HepG2 (cell line): Measurements from ENCODE around the gene ABCB9. TPM values are rescaled to one million over a fixed set of nuclear protein-coding genes. Genes with fewer than 3 reads are reported as not detected.
A peak's percentile ranks its signal among the peaks of the same experiment; 100 is the strongest.

Source experiments
- BRCA1 ChIP-seq: sonication (generic); formaldehyde crosslinking; IDR thresholded peaks from 2 replicates; pipeline ENCODE4 v1.4.0; 2020; ENCODE audit warnings: missing genetic modification reagents
- DMAP1 ChIP-seq: IDR thresholded peaks from 2 replicates; pipeline ENCODE4 v1.6.1; 2016
- FOXK2 ChIP-seq: fragments of 450-650 bp; IDR thresholded peaks from 2 replicates; pipeline ENCODE4 v1.6.1; 2016
- HNRNPK ChIP-seq: fragments of 200-400 bp; formaldehyde crosslinking; IDR thresholded peaks from 2 replicates; pipeline ENCODE4 v1.6.1; 2018; ENCODE audit warnings: low read length, low read depth, moderate library complexity, mild to moderate bottlenecking; ENCODE audit not compliant: poor library complexity, severe bottlenecking
- IKZF4 ChIP-seq: sonication (generic); formaldehyde crosslinking; IDR thresholded peaks from 2 replicates; pipeline ENCODE4 v1.5.1; 2020; ENCODE audit warnings: borderline replicate concordance, mild to moderate bottlenecking, low read depth, missing genetic modification reagents; ENCODE audit errors: not compliant biosample characterization
- KDM1A ChIP-seq: IDR thresholded peaks from 2 replicates; pipeline ENCODE4 v1.6.1; 2016; ENCODE audit warnings: missing compliant biosample characterization
- NKX3-1 ChIP-seq: sonication (generic); formaldehyde crosslinking; IDR thresholded peaks from 2 replicates; pipeline ENCODE4 v1.5.0; 2020; ENCODE audit warnings: missing genetic modification reagents
- PHF20 ChIP-seq: sonication (generic); formaldehyde crosslinking; IDR thresholded peaks from 2 replicates; pipeline ENCODE4 v1.5.0; 2020; ENCODE audit warnings: mild to moderate bottlenecking, missing genetic modification reagents
- POLR2A ChIP-seq, 2 experiments: IDR thresholded peaks; 2 replicates each; pipeline ENCODE4 v1.6.1; 2011; ENCODE audit warnings: low read depth in 2 of 2, low read length in 2 of 2, mild to moderate bottlenecking in 1 of 2, moderate library complexity in 1 of 2; ENCODE audit not compliant: insufficient read depth in 1 of 2
- PRMT3 ChIP-seq: sonication (generic); formaldehyde crosslinking; IDR thresholded peaks from 2 replicates; pipeline ENCODE4 v1.8.1; 2022; ENCODE audit warnings: low read depth, mild to moderate bottlenecking, moderate library complexity, missing genetic modification reagents, borderline replicate concordance
- SETDB1 ChIP-seq: sonication (generic); formaldehyde crosslinking; IDR thresholded peaks from 2 replicates; pipeline ENCODE4 v1.5.1; 2020; ENCODE audit warnings: missing genetic modification reagents, mild to moderate bottlenecking, borderline replicate concordance
- SMC3 ChIP-seq: IDR thresholded peaks from 2 replicates; pipeline ENCODE4 v1.6.1; 2011; ENCODE audit warnings: low read length, improper control_type of control experiment
- SOX13 ChIP-seq, 3 experiments: fragments of 450-650 bp in 1 of 3; sonication (generic) in 1 of 3; formaldehyde crosslinking in 1 of 3; IDR thresholded peaks in 2 of 3; conservative IDR thresholded peaks in 1 of 3; 2 replicates each; pipeline versions ENCODE4 v1.5.0 to v1.6.1; 2016 to 2020; ENCODE audit warnings: antibody characterized with exemption in 1 of 3, mild to moderate bottlenecking in 1 of 3, missing compliant biosample characterization in 1 of 3, missing genetic modification reagents in 1 of 3, moderate library complexity in 1 of 3
- TEAD3 ChIP-seq: optimal IDR thresholded peaks from 2 replicates; pipeline ENCODE3; 2016; ENCODE audit warnings: borderline replicate concordance
- ZBTB3 ChIP-seq: sonication (generic); formaldehyde crosslinking; IDR thresholded peaks from 2 replicates; pipeline ENCODE4 v1.4.0; 2020; ENCODE audit warnings: low read depth, mild to moderate bottlenecking, moderate library complexity, missing genetic modification reagents, borderline replicate concordance
- ZBTB7B ChIP-seq: sonication (generic); formaldehyde crosslinking; IDR thresholded peaks from 2 replicates; pipeline ENCODE4 v1.4.0; 2020; ENCODE audit warnings: missing genetic modification reagents
- ZNF326 ChIP-seq: sonication (generic); formaldehyde crosslinking; IDR thresholded peaks from 2 replicates; pipeline ENCODE4 v1.4.0; 2020; ENCODE audit warnings: missing genetic modification reagents, borderline replicate concordance
- ZNF350 ChIP-seq: sonication (generic); formaldehyde crosslinking; IDR thresholded peaks from 2 replicates; pipeline ENCODE4 v1.4.0; 2020; ENCODE audit warnings: mild to moderate bottlenecking, low read depth, missing genetic modification reagents, borderline replicate concordance
- ZNF446 ChIP-seq: sonication (generic); formaldehyde crosslinking; IDR thresholded peaks from 2 replicates; pipeline ENCODE4 v1.5.0; 2020; ENCODE audit warnings: mild to moderate bottlenecking, missing genetic modification reagents
- ZNF468 ChIP-seq: sonication (generic); formaldehyde crosslinking; IDR thresholded peaks from 2 replicates; pipeline ENCODE4 v1.8.0; 2022; ENCODE audit warnings: mild to moderate bottlenecking, moderate library complexity, missing genetic modification reagents
- ZNF557 ChIP-seq: sonication (generic); formaldehyde crosslinking; IDR thresholded peaks from 2 replicates; pipeline ENCODE4 v1.4.0; 2020; ENCODE audit warnings: missing genetic modification reagents
- ZNF879 ChIP-seq: sonication (generic); formaldehyde crosslinking; IDR thresholded peaks from 2 replicates; pipeline ENCODE4 v1.8.1; 2023; ENCODE audit warnings: missing genetic modification reagents
- ZSCAN30 ChIP-seq: sonication (generic); formaldehyde crosslinking; IDR thresholded peaks from 2 replicates; pipeline ENCODE4 v1.5.0; 2020; ENCODE audit warnings: mild to moderate bottlenecking, missing genetic modification reagents
- polyA plus RNA-seq, 8 experiments: library from polyadenylated mRNA; depleted of rRNA in 3 of 8; stranded (reverse) in 7 of 8; unstranded in 1 of 8; fragments of >200 nt; fragmentation: Illumina TruSeq in 4 of 8; extraction: Trizol in 4 of 8; gene quantifications; 2 replicates each; pipeline versions ENCODE4 v1.2.1 to v1.2.3, GENCODE V29; 2011 to 2016; ENCODE audit warnings: low read depth in 4 of 8, missing spikeins in 1 of 8, mixed read lengths in 1 of 8; ENCODE audit not compliant: insufficient read depth in 1 of 8
- total RNA-seq, 5 experiments: library from RNA; depleted of rRNA; stranded (reverse); fragments of >200 nt; fragmentation: Illumina TruSeq; extraction: Trizol; gene quantifications; 2 replicates each; pipeline ENCODE4 v1.2.3, GENCODE V29; 2016; ENCODE audit warnings: low read depth in 1 of 5
- TF ChIP-seq, protein P1 (sequence below): sonication (generic); IDR thresholded peaks from 2 replicates; pipeline ENCODE4 v1.6.1; 2016; ENCODE audit warnings: low read depth, borderline replicate concordance
- TF ChIP-seq, protein P2 (sequence below): sonication (generic); formaldehyde crosslinking; IDR thresholded peaks from 2 replicates; pipeline ENCODE4 v1.4.0; 2020; ENCODE audit warnings: missing genetic modification reagents
- TF ChIP-seq, protein P3 (sequence below): sonication (generic); formaldehyde crosslinking; IDR thresholded peaks from 2 replicates; pipeline ENCODE4 v1.5.0; 2020; ENCODE audit warnings: missing genetic modification reagents

ABCB9 gene
- total and polyA plus RNA-seq, 2 of the 13 experiments (the other 11 are each of a cell fraction or from before 2014, with no cell fraction given), result 5.1 to 6.0 TPM

DNA sequence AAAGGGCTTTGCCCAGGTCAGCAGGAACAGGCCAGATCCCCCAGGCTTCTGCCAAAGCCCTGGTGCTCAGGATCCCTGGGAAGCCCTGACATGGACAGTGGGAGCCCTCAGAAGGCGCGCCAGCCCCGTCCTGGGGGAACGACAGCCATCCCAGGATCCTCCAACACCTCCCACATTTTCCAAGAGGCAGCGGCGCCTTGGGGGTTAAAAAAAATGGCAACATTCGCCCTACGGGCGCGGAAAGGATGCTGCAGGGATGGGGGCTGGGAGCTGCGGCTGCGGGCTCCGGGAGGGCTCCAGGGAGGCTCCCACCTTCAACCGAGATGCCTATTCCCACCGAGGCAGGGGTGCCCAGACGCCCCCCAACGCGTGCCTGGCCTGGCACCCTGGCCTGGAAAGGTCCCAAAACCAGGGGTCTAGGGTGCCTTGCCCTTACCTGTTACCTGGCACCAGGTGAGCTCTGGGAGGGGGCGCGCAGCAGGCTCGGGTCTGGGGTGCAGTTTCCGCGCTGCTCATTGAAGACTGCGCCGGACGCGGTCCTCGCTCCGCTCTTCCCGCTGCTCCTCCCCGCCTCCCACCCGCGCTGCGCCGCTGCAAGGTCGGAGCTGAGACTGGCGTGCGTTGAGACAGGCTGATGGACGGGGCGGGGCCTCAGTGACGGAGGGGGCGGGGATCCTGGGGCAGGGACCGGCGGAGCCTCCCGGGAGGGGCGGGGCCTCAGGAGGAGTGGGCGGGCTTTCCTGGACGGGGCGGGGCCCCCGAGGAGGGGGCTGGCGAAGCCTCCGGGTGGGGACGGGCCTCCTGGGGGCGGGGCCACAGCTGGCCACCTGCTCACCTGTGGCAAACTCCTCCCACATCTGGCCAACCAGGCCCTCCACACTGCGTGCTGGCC lies at the start of gene ABCB9 (continued):
- no peak for TF ChIP-seq ZSCAN30 (CRISPR knock-in tag)
- no peak for TF ChIP-seq PHF20
- TF ChIP-seq HNRNPK, result no peak
- no peak for TF ChIP-seq ZNF326 (CRISPR knock-in tag)
- no peak for TF ChIP-seq SETDB1 (CRISPR knock-in tag)
- peak; percentile 14; the same call in 1 of the 2 replicates for TF ChIP-seq DMAP1 (CRISPR knock-in tag)
- TF ChIP-seq ZNF350 (CRISPR knock-in tag), result no peak
- TF ChIP-seq, protein P1, sequence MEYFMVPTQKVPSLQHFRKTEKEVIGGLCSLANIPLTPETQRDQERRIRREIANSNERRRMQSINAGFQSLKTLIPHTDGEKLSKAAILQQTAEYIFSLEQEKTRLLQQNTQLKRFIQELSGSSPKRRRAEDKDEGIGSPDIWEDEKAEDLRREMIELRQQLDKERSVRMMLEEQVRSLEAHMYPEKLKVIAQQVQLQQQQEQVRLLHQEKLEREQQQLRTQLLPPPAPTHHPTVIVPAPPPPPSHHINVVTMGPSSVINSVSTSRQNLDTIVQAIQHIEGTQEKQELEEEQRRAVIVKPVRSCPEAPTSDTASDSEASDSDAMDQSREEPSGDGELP, result peak; percentile 77; the same call in 1 of the 2 replicates
- TF ChIP-seq FOXK2, result no peak
- TF ChIP-seq KDM1A (CRISPR knock-in tag), result no peak
- TF ChIP-seq BRCA1 (CRISPR knock-in tag), result no peak
- TF ChIP-seq ZNF557 (CRISPR knock-in tag), result 0 out of 2 replicates have a peak, but pooled peaks have one; percentile 35
- TF ChIP-seq IKZF4 (CRISPR knock-in tag), result no peak
- TF ChIP-seq, protein P2, sequence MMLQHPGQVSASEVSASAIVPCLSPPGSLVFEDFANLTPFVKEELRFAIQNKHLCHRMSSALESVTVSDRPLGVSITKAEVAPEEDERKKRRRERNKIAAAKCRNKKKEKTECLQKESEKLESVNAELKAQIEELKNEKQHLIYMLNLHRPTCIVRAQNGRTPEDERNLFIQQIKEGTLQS (CRISPR knock-in tag), result no peak
- TF ChIP-seq ZBTB3 (CRISPR knock-in tag), result no peak
- TF ChIP-seq TEAD3 (CRISPR knock-in tag), result no peak
- TF ChIP-seq PRMT3 (CRISPR knock-in tag), result no peak
- TF ChIP-seq NKX3-1 (CRISPR knock-in tag), result no peak
- peak; percentile 40 to 80; a peak in 3 of 4 replicates for TF ChIP-seq POLR2A (IDR thresholded peaks at IDR 0.05; ENCODE audit: insufficient read depth in 1 of 2, low read depth in 2 of 2, low read length in 2 of 2)
- TF ChIP-seq ZNF446 (CRISPR knock-in tag), result no peak
- no peak for TF ChIP-seq SOX13 (IDR thresholded peaks at IDR 0.05)
- no peak for TF ChIP-seq SOX13 (CRISPR knock-in tag; conservative IDR thresholded peaks at IDR 0.05 in 1 of 2, IDR thresholded peaks at IDR 0.05 in 1 of 2)
- no peak for TF ChIP-seq ZNF879 (CRISPR knock-in tag)
- TF ChIP-seq ZNF468 (CRISPR knock-in tag), result no peak
- TF ChIP-seq, protein P3, sequence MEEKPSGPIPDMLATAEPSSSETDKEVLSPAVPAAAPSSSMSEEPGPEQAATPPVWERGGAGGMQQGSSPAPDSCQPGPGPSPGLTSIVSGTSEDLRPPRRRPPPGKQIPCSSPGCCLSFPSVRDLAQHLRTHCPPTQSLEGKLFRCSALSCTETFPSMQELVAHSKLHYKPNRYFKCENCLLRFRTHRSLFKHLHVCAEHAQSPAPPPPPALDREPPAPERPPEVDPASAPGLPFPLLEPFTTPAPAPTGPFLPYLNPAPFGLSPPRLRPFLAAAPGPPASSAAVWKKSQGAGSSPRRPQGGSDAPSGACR (CRISPR knock-in tag), result 0 out of 2 replicates have a peak, but pooled peaks have one; percentile 40
- TF ChIP-seq SMC3, result no peak
- TF ChIP-seq ZBTB7B (CRISPR knock-in tag), result peak; percentile 31; the same call in 1 of the 2 replicates
